HG02610 (cell line): ENCODE data around the gene GRK6.
A peak's percentile ranks its signal among the peaks of the same experiment; 100 is the strongest.
"Not testable (repeated sequence)": the region's sequence is repeated elsewhere in the genome, so short reads cannot be mapped to it uniquely, and the experiment has no call there.

Experiments used
- ATAC-seq: cut with Tn5 transposase; IDR thresholded peaks from one replicate; pipeline ENCODE4 v1.9.1; 2021; ENCODE audit warnings: mild to moderate bottlenecking, moderate library complexity; ENCODE audit not compliant: unreplicated experiment

GRK6 gene

GRCh38 chr5:177397875-177398390, 28.5 kb upstream of the GRK6 start:
- no peak for ATAC-seq

- ATAC-seq: no peak
These were observed 26.2 kb upstream of the GRK6 start, which contains the start of gene PFN3 for GRCh38 chr5:177399997-177400868. TSS of gene PFN3 (minus strand) at chr5:177400661. CDS start at chr5:177400576, 85 bp downstream.

- ATAC-seq: no peak
These were observed 24.0 kb upstream of the GRK6 start for GRCh38 chr5:177402271-177403043.

- no peak for ATAC-seq
These were observed 23.2 kb upstream of the GRK6 start for GRCh38 chr5:177403102-177403791.

- peak; percentile 63 for ATAC-seq
These were observed 22.5 kb upstream of the GRK6 start for GRCh38 chr5:177403792-177404640.

- no peak for ATAC-seq
These were observed 21.8 kb upstream of the GRK6 start for GRCh38 chr5:177404641-177405179.

GRCh38 chr5:177405312-177405711, 21.2 kb upstream of the GRK6 start:
- no peak for ATAC-seq

- ATAC-seq: no peak
These were observed 20.7 kb upstream of the GRK6 start for GRCh38 chr5:177405805-177406204.

GRCh38 chr5:177409043-177409801, 17.3 kb upstream of the GRK6 start, which contains the start of gene F12:
TSS of gene F12 (minus strand) at chr5:177409564. CDS start at chr5:177409527, 37 bp downstream.
- no peak for ATAC-seq

- ATAC-seq: no peak
These were observed 15.9 kb upstream of the GRK6 start for GRCh38 chr5:177410575-177410974.

- peak; percentile 65 for ATAC-seq
These were observed 13.8 kb upstream of the GRK6 start for GRCh38 chr5:177412603-177413233.

GRCh38 chr5:177414481-177414880, 12.0 kb upstream of the GRK6 start:
- no peak for ATAC-seq

- not testable (repeated sequence) for ATAC-seq
These were observed 9.4 kb upstream of the GRK6 start for GRCh38 chr5:177417081-177417480.

GRCh38 chr5:177419046-177419445, 7.4 kb upstream of the GRK6 start:
- no peak for ATAC-seq

GRCh38 chr5:177420472-177420871, 6.0 kb upstream of the GRK6 start:
- ATAC-seq: not testable (repeated sequence)

GRCh38 chr5:177421062-177421798, 5.2 kb upstream of the GRK6 start:
- ATAC-seq: no peak

GRCh38 chr5:177423671-177424070, 2.8 kb upstream of the GRK6 start:
- ATAC-seq: no peak
